Adrenal gland (tissue), 5 donors: ENCODE measurements around the gene MYL7.

Source experiments
- POLR2A ChIP-seq, 2 donors: fragments of 450-650 bp; IDR thresholded peaks; one replicate each; pipeline ENCODE4 v1.6.1; 2017; ENCODE audit warnings: antibody characterized with exemption in 2 of 2, mild to moderate bottlenecking in 2 of 2, moderate library complexity in 1 of 2
- TF ChIP-seq, protein P1 (sequence below), 6 experiments: fragments of 450-650 bp in 4 of 6; fragments of 200-600 bp in 2 of 6; sonication (generic) in 1 of 6; IDR thresholded peaks; 1 replicate in 5 of 6; 2 replicates in 1 of 6; pipeline versions ENCODE4 v1.5.1 to v1.8.0; 2016 to 2021; ENCODE audit warnings: antibody characterized with exemption in 6 of 6, mild to moderate bottlenecking in 2 of 6, moderate library complexity in 1 of 6
- donor health status: DM: no; HTN: no; CAD: no.

GRCh38 chr7:44172803-44173424, 31.8 kb upstream of the MYL7 start:
- TF ChIP-seq, protein P1, sequence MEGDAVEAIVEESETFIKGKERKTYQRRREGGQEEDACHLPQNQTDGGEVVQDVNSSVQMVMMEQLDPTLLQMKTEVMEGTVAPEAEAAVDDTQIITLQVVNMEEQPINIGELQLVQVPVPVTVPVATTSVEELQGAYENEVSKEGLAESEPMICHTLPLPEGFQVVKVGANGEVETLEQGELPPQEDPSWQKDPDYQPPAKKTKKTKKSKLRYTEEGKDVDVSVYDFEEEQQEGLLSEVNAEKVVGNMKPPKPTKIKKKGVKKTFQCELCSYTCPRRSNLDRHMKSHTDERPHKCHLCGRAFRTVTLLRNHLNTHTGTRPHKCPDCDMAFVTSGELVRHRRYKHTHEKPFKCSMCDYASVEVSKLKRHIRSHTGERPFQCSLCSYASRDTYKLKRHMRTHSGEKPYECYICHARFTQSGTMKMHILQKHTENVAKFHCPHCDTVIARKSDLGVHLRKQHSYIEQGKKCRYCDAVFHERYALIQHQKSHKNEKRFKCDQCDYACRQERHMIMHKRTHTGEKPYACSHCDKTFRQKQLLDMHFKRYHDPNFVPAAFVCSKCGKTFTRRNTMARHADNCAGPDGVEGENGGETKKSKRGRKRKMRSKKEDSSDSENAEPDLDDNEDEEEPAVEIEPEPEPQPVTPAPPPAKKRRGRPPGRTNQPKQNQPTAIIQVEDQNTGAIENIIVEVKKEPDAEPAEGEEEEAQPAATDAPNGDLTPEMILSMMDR (IDR thresholded peaks at IDR 0.05) = no peak
- TF ChIP-seq POLR2A (IDR thresholded peaks at IDR 0.05) = no peak
